VCaP (cell line): Measurements from ENCODE around the gene OR4D2.
A peak's percentile ranks its signal among the peaks of the same experiment; 100 is the strongest.
"Not testable (repeated sequence)": the region's sequence is repeated elsewhere in the genome, so short reads cannot be mapped to it uniquely, and the experiment has no call there.

Experiments used
- H3K27ac ChIP-seq: fragments of 450-650 bp; 2 replicates; pipeline ENCODE4 v1.5.1; 2017
- TF ChIP-seq, protein P1 (sequence below): fragments of 450-650 bp; conservative IDR thresholded peaks from 2 replicates; pipeline ENCODE4 v1.5.1; 2017; ENCODE audit warnings: mild to moderate bottlenecking, moderate library complexity

The OR4D2 gene

GRCh38 chr17:58166682-58167081, at the start of gene OR4D2:
OR4D2 (plus strand) TSS chr17:58166982; CDS start chr17:58169656, 2,674 bp downstream.
- TF ChIP-seq, protein P1, sequence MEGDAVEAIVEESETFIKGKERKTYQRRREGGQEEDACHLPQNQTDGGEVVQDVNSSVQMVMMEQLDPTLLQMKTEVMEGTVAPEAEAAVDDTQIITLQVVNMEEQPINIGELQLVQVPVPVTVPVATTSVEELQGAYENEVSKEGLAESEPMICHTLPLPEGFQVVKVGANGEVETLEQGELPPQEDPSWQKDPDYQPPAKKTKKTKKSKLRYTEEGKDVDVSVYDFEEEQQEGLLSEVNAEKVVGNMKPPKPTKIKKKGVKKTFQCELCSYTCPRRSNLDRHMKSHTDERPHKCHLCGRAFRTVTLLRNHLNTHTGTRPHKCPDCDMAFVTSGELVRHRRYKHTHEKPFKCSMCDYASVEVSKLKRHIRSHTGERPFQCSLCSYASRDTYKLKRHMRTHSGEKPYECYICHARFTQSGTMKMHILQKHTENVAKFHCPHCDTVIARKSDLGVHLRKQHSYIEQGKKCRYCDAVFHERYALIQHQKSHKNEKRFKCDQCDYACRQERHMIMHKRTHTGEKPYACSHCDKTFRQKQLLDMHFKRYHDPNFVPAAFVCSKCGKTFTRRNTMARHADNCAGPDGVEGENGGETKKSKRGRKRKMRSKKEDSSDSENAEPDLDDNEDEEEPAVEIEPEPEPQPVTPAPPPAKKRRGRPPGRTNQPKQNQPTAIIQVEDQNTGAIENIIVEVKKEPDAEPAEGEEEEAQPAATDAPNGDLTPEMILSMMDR, result no peak
- H3K27ac ChIP-seq, result no peak within 1 kb of the TSS

- TF ChIP-seq, protein P1, result no peak
These were observed 49.4 kb upstream of the OR4D2 start for GRCh38 chr17:58117382-58117781.

DNA sequence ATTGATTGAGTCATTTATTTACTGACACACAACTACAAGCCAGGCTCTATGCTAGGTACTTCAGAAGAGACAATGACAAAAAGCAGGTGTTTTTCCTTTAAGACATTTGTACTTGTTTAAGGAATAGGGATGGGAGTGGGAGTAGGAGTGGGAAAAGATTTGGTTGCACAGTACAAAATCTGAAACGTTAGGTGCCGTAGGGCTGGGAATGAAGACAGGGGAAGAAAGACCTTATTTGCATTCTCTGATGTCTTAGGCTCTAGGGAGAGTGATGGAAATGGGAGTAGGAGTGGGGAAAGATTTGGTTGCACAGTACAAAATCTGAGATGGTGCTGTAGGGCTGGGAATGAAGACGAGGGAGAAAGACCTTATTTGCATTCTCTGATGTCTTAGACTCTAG, 47.3 kb upstream of the OR4D2 start:
- TF ChIP-seq, protein P1, result no peak
- no peak overlapping the region for H3K27ac ChIP-seq

More at GRCh38 chr17:58117382-58117781, 49.4 kb upstream of the OR4D2 start:
- no peak overlapping the region for H3K27ac ChIP-seq

DNA sequence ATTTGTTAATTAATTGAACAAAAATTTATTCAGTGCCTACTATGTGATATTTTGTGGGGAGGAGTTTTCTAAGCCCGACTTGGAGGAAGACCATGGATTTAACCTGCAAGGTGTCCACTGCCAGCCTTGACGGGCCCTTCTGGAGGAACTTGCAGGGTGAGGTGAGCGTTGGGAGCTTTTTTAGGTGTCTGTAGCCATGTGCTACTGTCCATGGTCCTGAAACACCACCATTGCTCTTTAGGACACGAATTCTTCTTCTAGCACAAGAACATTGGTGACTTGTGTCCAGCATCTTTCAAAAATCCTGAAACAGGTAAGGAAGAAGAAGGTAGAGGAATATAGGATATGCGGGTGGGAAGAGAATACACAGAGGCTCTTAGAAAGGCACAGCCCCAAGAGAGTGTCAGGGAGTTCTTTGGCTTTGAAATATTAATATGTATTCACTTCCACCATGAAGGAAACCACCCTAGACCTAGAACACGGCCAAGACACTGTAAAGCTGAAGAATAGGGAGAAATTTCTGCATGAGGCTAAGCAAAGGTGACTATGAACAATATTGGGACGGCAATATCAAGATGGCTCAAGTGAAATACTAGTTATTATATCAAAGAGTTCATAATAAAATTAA, 46.5 kb upstream of the OR4D2 start:
- TF ChIP-seq, protein P1, result no peak

GRCh38 chr17:58121925-58122324, 44.9 kb upstream of the OR4D2 start:
- TF ChIP-seq, protein P1, result peak; percentile 77
- H3K27ac ChIP-seq, result no peak overlapping the region

More for the DNA sequence above, 46.5 kb upstream of the OR4D2 start:
- H3K27ac ChIP-seq, result no peak overlapping the region

DNA sequence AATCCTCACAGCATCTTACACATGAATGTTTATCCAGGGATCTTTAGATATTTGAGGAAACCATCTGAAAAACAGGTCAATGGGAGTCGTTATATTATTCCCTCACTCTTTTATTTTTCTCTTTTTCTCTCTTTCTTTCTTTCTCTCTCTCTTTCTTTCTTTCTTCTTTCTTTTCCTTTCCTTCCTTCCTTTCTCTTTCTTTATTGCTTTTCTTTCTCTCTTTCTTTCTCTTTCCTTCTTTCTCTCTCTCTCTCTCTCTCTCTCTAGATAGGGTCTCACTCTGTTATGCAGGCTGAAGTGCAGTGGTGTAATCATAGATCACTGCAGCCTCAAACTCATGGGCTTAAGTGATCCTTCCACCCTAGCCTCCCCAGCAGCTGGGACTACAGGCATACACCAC, 38.9 kb upstream of the OR4D2 start:
- TF ChIP-seq, protein P1, result no peak
- no peak overlapping the region for H3K27ac ChIP-seq

- not testable (repeated sequence) for H3K27ac ChIP-seq
These were observed 34.1 kb upstream of the OR4D2 start for GRCh38 chr17:58132697-58133096.

DNA sequence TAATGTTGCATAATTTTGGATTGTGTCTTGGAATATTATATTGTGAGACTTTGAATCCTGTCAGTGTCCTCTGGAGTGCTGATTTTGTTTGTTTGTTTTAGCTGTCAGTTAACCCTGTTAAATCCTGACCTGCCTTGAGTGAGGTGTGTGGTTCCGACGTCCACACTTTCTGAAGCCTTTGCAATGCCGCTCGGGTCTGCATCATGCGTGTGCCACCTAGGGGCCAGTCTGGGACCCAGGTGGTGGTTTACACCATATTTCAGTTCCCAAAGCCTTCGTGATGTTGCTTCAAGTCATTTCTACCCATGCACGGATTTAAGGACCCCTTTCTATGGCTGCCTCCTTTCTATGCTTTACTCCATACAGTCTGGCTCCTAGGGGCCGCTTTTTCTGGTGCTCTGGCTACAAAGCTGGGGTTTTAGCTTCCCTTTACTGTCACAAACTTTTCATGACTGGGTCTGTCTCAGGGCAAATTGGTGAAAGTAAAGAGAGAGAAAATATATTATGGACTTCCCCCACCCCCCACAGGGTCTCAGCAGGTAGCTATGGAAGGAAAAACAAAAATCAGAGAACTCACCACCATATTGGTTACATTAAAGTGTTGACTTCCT, 30.0 kb upstream of the OR4D2 start:
- TF ChIP-seq, protein P1, result peak; percentile 83
- H3K27ac ChIP-seq, result no peak overlapping the region
